Stimulated activated CD4-positive, alpha-beta T cell treated with anti-CD3 and anti-CD28 coated beads, Interleukin-2, amount 100 ng/mL, for 24 hours (primary cell): ENCODE results near the gene WNT8B.

Source experiments
- DNase-seq, 2 donors: peaks; one replicate each; pipeline ENCODE4 v3.0.0-alpha.2; 2020

The WNT8B gene

DNA sequence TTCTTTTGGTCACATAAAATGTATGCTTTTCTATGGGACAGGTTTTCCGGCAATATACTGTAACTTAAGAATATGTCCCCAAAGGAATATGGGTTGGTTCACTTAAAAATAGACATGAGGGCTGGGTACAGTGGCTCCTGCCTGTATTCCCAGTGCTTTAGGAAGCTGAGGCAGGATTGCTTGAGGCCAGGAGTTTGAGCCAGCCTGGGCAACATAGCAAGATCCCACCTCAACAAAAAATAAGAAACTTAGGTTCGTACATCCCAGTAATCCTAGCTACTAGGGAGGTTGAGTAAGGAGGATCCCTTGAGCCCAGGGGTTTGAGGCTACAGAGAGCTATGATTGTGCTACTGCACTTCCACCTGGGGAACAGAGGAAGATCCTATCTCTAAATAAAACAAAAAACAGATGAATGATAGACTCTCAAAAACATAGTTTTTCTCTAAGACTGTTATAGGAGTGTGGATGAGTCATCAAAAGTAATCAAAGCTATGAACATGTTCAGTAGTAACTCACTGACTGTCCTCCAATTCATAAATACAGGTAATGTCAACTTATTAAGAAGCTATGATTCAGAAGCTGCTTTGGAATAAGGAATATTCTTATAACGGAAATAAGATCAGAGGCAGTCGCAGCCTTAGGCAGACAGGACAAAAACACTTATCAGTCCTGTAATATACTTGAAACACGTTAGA, 59.4 kb downstream of the WNT8B start:
- no peak for DNase-seq

DNA sequence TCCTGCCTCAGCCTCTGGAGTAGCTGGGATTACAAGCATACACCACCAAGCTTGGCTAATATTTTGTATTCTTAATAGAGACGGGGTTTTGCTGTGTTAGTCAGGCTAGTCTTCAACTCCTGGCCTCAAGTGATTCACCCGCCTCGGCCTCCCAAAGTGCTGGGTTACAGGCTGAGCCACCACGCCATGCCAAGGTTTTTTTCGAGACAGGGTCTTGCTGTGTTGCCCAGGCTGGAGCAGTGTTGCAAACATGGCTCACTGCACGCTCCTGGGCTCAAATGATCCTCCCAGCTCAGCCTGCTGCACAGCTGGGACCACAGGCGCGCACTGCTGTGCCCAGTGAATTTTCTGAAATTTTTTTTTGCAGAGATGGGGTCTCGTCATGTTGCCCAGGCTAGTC, 60.1 kb downstream of the WNT8B start:
- no peak for DNase-seq

DNA sequence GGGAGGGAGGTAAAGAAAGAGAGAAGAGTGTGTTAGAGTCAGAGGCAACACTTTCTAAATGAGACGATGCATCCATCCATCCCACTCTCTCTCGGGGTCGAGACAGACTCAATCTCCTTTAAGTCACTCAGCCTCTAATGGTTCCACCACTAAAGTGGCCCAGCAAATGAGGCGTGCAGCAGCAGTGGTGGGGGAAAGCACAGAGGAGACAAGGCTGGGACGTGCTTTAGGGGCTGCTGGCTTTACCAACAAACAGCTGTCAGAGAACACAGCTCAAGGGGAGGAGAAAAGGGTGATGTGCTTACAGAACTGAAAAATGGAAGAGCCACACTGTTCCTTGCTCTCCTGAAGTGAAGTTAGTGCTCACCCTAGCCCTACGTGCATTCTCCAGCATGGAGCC, 61.4 kb downstream of the WNT8B start:
- no peak for DNase-seq

DNA sequence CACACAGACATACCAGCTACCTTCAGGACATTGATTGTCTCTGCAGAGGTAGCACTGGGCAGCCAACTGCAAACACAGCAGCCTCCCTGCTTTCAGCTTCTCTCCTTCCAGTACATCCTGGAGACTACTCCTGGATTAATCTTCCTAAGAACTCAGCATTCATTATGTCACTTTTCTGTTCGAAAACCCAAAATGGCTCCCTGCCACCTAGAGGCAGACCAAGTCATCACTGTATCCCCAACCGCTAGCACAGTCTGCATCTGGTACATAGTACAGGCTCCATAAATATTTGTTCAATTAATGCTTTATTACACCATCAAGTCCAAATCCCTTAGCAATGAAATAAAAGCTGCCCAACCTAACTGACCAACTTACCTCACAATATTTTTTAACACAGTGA, 61.8 kb downstream of the WNT8B start:
- no peak for DNase-seq

DNA sequence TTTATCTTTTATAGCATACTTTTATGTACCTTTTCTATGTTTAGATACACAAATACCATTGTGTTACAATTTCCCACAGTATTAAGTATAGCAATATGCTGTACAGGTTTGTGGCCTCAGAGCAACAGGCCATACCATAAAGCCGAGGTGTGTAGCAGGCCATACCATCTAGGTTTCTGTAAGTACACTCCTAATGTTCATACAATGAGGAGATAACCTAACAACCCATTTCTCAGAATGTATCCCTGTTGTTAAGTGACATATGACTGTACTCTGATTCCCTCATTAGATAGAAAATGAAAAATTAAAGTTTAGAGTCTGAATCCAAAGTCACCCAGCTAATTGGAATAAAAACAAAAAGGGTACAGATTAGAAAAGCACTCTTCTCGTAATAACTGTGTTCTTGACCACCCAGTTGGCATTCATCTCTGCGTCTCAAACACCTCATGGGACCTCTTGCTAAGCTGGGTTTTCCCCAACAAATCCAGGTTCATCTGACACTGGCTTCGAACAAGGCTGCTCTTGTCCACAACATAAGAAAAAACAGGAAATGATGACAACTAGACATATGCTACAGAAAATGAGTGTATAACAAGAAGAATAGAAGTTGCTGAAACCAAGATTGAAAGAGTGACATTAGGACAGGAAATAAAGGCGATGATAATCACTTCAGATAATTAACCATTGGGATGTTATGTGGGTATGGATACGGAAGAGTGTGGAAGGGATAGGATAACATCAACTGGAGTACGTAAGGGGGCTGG, 65.5 kb downstream of the WNT8B start:
- DNase-seq = no peak

DNA sequence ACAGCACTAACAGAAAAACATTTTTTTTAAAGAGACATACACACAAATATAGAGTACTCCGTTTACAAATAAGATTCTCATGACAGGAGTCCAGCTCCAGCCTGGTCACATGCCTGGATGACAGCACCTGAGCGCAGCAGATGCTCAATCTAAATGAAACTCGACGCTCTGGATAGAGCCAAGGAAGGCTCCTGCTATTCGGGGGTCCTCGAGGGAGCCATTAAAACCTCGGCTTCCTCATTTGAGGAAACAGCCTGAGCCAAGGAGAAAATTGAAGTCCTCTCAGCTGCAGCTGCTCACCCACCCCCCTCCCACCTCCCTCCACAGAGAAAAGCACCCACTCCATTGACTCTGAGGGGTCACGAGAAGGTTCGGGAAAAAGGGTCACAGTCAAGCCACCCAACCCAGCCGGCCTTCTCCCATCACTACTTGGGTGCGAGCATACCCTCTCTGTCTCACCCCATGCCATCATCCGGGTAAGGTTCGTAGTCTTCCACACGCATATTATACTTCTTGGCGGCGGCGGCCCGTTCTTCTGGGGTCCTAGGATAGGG, 66.2 kb downstream of the WNT8B start:
- peak in 1 of 2 donors; percentile 28 for DNase-seq

DNA sequence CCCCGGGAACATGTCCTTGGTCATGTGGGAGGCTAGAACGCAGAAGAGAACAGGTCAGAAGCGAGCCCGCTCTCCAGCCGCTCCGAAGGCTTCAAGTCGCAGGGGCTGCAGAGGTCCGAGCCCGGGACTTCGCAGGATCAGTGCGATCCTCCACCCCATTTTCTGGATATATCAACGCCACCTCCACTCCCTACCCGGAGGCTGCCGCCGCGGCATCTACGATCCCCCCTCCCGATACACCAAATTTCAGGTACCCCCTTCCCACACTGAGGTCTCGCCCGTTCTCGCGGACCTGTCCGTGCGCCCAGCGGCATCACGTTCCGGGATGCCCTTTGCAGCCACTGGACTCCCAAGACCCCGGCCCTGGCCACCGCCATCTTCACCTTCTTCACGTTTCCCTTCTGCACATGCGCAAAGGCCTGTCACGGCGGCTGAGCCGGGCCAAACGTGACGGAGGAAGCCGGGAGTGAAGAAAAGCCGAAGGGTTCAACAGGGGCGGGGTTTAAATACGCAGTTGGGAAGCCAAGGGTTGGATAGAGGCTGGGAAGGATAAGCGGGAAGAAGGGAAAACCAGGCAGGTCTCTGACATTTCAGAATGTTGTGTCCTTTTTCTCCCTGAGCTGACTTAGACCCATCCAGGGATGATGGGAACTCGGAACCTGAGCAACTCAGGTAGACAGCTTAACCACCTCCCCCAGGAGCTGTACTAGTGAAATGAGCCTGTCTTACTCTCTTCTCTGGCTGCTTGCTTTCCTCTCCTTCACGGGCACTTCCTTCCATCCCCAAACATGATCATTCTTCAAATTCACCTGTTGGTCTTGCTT, 66.9 kb downstream of the WNT8B start, which contains the start of gene NDUFB8:
Gene NDUFB8, minus strand, starts transcription at position 397 of the 824 bp plus-strand sequence. Its CDS starts 20 bp downstream, at position 377.
- peak; percentile 88 to 91 for DNase-seq

DNA sequence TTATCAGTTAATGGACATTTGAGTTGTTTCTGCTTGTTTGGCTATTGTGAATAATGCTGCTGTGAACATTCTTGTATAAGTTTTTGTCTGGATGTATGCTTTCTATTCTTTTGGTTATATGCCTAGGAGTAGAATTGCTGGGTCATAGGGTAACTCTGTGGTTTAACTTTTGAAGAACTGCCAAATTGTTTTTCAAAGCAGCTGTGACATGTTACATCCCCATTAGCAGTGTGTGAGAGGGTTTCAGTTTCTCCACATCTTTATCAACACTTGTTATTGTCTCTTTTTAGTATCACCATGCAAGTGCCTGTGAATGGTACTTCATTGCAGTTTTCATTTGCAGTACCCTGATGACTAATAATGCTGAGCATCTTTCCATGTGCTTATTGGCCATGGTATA, 69.0 kb downstream of the WNT8B start:
- DNase-seq = no peak
